ENCODE results near the gene PRDM12. TPM values are rescaled to one million over a fixed set of nuclear protein-coding genes. Genes with fewer than 3 reads are reported as not detected.
A peak's percentile ranks its signal among the peaks of the same experiment; 100 is the strongest.

Gene PRDM12
- total RNA-seq, 1 experiment from 2014 or later: not detected

DNA sequence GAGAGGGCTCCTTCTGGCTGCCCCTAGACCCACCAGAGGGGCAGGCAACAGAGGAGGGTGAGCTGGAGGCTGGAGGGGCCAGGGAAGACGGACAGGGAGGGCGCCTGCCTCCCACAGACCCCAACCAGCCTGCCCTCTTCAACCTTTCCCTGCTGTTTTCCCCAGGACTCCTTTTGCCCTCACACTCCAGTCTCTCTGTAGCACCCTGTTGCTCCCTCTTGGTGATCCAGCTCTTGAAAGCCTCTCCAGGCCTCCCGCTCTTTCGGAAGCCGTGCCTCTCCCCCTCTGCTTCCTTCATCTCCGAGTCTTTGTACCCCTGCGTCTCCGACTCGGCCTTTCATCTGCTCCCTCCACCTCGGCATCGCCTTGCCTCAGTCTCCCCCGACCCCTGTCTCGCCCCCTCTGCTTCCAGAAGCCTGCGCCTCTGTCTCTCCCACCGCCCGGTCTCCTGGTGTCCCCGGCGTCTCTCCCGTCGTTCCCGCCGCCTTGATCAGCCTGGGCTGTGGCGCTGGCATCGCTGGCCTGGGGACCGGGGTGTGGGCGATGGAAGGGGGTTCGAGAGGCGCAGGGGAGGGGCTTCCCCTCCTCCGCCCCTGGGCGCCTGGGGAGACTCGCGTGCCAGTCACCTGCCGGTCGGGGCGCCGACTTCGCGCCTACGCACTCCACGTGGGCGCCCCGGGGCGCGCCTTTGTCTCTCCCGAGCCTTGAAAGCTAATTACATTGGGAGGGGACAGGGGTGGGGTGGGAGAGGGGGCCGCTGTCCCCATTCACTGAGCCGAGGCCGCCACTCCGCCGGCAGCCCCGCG is 5.3 kb upstream of the PRDM12 start:
- no peak overlapping the region for H2BK5ac ChIP-seq (ENCODE audit: insufficient read length, low read length)
- H3K27ac ChIP-seq (ENCODE audit: insufficient read length, low read depth, low read length): no peak overlapping the region
- no peak overlapping the region for H2BK20ac ChIP-seq (ENCODE audit: low read depth, low read length, poor library complexity, severe bottlenecking)
- no peak for DNase-seq
- peaks cover 16% of the 10 kb centered on the region for H3K23me2 ChIP-seq (ENCODE audit: insufficient read length, low read depth, low read length, poor library complexity, severe bottlenecking)
- peak overlapping the region in 1 of 2 experiments; percentile 74; a peak in 3 of 5 replicates for H3K4me3 Mint-ChIP-seq
- H3K9me3 Mint-ChIP-seq: peaks cover 0 to 13% of the 10 kb centered on the region in 2 experiments; a peak in 2 of 5 replicates
- no peak overlapping the region for H3K56ac ChIP-seq (ENCODE audit: insufficient read length, low read depth, low read length)
- H2BK120ac ChIP-seq (ENCODE audit: low read depth, low read length, poor library complexity, severe bottlenecking): no peak overlapping the region
- H3K27me3 ChIP-seq (ENCODE audit: insufficient read depth, low read length): peaks cover 73% of the 10 kb centered on the region
- no peaks in the 10 kb centered on the region for H3K4me1 ChIP-seq (ENCODE audit: insufficient read depth, low read length)
- no peaks in the 10 kb centered on the region for H3K79me1 ChIP-seq (ENCODE audit: insufficient read depth, low read depth, low read length, poor library complexity, severe bottlenecking)
- no peak overlapping the region for H3K18ac ChIP-seq (ENCODE audit: insufficient read length, low read depth, low read length)
- H4K20me1 ChIP-seq (ENCODE audit: control insufficient read depth, insufficient read depth, insufficient read length): no peaks in the 10 kb centered on the region
- H3K27ac Mint-ChIP-seq: no peak overlapping the region
- no peak overlapping the region for H2BK12ac ChIP-seq (ENCODE audit: insufficient read length, low read depth, low read length)
- no peak overlapping the region for H2AK5ac ChIP-seq (ENCODE audit: insufficient read length, low read length)
- H4K5ac ChIP-seq (ENCODE audit: insufficient read length, low read depth, low read length): no peak overlapping the region
- peaks cover 100% of the 10 kb centered on the region for H3K27me3 Mint-ChIP-seq (ENCODE audit: low read depth)
- no peak overlapping the region for H3K4ac ChIP-seq (ENCODE audit: low read depth, low read length)
- H4K8ac ChIP-seq (replicated peaks; ENCODE audit: insufficient read length, low read depth, low read length): no peak overlapping the region
- WGBS (ENCODE audit: extremely low coverage, insufficient read length, low lambda C conversion rate): no CpG with 5 or more reads among the region's 52 CpGs
- no peak overlapping the region for H4K91ac ChIP-seq (ENCODE audit: insufficient read length, low read depth, low read length)
- no peak overlapping the region for H2AFZ ChIP-seq (ENCODE audit: low read length)
- TF ChIP-seq, protein P1, sequence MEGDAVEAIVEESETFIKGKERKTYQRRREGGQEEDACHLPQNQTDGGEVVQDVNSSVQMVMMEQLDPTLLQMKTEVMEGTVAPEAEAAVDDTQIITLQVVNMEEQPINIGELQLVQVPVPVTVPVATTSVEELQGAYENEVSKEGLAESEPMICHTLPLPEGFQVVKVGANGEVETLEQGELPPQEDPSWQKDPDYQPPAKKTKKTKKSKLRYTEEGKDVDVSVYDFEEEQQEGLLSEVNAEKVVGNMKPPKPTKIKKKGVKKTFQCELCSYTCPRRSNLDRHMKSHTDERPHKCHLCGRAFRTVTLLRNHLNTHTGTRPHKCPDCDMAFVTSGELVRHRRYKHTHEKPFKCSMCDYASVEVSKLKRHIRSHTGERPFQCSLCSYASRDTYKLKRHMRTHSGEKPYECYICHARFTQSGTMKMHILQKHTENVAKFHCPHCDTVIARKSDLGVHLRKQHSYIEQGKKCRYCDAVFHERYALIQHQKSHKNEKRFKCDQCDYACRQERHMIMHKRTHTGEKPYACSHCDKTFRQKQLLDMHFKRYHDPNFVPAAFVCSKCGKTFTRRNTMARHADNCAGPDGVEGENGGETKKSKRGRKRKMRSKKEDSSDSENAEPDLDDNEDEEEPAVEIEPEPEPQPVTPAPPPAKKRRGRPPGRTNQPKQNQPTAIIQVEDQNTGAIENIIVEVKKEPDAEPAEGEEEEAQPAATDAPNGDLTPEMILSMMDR (conservative IDR thresholded peaks at IDR 0.05): no peak
- no peak overlapping the region for H3T11ph ChIP-seq (ENCODE audit: low read length)
- no peaks in the 10 kb centered on the region for H3K79me2 ChIP-seq (ENCODE audit: insufficient read depth, low read length)
- peaks cover 4 to 23% of the 10 kb centered on the region in 2 experiments for H3K4me1 Mint-ChIP-seq
- H3K36me3 Mint-ChIP-seq (ENCODE audit: insufficient read depth in 1 of 3, low read depth in 3 of 3): peaks cover 3 to 7% (median 5%) of the 10 kb centered on the region in 3 experiments; a peak in 3 of 7 replicates
- H3K9me3 ChIP-seq (ENCODE audit: control insufficient read depth, low read depth, low read length): no peaks in the 10 kb centered on the region
- H3K14ac ChIP-seq (ENCODE audit: insufficient read depth, low read length): no peak overlapping the region; the same call in 1 of the 2 replicates
- no peak overlapping the region for H3K23ac ChIP-seq (ENCODE audit: insufficient read length, low read depth, low read length)
- H3K4me2 ChIP-seq (ENCODE audit: insufficient read depth, insufficient read length, low read length): peak overlapping the region; percentile 26
- no peak overlapping the region for H2BK15ac ChIP-seq (ENCODE audit: low read depth, low read length)
- no peak overlapping the region for H3K9ac ChIP-seq (ENCODE audit: extremely low read depth, insufficient read length, low read length)
